ENCODE results near the gene SMURF2.
"Not testable (repeated sequence)": the region's sequence is repeated elsewhere in the genome, so short reads cannot be mapped to it uniquely, and the experiment has no call there.

The SMURF2 gene

DNA sequence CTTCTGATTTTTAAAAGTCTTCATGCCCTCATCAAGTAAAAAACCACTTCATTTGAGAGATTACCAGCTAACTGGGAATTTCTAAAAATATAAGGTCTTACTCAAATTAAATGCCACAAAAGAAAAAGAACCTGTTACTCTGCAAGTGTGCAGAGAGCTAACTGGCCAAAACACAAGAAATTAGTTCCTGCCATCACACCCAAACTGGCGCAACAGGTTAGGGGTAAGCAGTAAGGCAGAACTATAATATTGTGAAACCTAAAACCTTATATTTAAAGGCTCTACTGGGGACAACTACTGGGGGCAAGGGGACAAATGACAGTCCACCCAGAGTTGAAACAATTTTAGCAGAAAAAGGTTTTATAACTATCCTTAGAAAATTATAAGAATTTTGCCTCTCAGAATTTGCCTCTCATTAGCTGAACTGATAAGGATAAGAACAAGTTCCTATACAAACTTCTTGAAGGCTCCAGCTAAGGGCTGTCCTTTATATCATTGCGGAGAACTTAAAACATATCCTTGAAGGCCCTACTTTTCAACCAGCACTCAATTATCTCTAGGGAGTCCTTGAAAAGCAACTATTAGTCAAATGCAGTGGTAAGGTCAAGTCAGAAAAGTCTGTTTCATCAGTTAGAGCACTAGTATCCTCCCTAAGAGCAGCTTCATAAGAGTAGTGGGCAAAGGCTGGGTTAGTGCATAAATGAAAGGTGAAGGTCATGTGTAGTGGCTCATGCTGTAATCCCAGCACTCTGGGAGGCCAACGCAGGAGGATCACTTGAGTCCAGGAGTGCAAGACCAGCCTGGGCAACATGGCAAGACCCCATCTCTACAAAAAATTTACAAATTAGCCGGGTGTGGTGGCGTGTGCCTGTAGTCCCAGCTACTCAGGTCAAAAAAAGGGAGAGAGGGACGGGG is 31.5 kb downstream of the SMURF2 start:
- DNase-seq (ENCODE audit: low read depth) = no peak

DNA sequence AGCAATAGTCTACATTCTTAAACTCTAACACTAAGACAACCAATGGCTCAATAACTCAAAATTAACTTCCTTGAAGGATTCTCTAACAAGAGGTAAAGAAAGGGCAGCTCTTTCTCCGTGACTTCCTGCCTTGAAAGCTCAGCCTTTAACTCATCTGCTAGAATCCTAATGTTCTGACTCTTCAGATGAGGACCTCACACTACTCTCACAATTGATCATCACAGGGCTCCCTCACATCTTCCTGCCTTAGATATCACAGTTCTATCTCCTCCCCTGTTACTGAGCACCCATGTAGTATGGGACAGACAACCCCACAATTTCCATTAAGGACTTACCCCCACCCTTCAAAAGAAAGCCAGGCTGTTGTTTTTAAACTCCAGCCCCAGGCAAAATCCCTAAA is 33.5 kb downstream of the SMURF2 start:
- DNase-seq (ENCODE audit: low read depth) = no peak

DNA sequence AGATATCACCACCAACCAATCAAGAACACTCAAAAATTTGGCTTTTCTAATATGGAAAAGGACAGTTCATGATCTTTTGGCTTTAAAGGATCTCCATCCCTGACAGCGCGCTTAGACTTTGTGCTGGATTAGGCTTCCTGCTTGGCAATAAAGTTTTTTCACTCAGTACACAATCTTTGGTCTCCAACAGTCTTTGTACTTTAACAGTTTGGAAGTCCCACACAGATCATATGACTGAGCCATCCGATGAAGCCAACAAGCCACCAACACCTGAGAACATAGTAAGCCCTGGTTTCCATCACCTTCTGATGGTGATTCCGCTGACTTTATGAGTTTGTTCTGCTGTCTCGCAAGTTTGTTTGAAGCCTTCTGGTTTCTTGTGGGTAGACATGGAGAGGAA is 34.3 kb downstream of the SMURF2 start:
- no peak for DNase-seq (ENCODE audit: low read depth)

DNA sequence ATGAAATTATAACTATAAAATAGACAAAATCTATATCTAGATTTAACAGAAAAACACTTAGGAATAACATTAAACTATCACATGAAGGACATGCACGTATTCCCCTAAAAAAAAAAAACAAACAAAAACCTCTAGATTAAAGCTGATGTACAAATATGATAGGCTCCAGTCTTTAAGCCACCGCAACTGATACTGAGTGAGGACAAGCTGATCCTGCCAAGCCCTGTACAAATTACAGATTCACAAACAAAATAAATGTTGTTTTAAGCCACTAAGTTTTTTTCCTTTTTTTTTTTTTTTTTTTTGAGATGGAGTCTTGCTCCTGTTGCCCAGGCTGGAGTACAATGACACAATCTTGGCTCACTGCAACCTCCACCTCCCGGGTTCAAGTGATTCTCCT is 35.3 kb downstream of the SMURF2 start:
- no peak for DNase-seq (ENCODE audit: low read depth)

DNA sequence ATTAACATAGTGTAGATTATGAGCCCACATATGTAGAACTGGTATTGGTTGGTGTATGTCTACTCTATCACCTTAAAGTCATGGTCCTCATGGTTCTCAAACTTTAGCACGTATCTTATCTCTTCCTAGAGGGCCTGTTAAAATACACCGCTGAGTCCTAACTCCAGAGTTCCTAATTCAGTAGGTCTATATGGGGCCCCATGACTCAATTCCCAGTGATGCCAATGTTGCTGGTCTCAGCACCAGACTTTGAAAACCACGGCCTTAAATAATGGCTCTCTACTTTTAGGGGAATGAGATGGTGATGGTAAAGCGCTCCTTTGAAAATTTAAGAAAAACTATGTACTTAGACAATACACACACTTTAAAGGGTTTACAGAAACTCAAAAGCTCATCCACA is 36.6 kb downstream of the SMURF2 start:
- no peak for DNase-seq (ENCODE audit: low read depth)

DNA sequence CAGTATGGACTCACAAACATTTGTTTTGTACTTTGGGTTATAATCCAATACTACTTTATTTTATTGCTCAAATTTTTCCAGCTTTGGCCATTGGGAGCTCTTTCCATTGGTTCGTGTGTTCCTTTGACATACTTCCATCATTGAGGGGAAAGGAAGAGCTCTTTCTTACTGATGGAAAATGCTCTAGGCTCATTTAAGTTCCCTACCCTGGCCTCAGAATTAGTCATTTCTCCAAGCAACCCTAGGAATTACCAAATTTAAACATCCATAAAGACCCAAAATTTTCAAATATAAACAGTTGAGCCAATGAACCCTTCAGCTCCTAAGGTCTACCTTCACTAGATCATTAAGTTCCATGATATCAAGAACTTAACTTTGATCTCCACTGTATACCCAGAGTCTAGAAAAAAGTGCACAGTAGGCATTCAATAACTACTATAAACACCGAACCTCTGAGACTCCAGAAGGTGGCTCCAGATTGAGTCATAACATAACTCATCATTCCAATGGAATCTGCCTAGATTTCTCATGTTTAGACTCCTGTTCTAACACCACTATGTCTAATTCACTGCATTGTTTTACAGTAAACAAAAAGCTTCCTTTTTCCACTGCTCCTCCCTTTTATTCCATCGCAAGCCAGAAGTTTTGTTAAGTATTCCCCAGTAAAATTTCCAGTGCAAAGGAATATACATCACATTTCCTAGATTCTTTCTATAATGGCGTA is 39.0 kb downstream of the SMURF2 start:
- DNase-seq (ENCODE audit: low read depth) = no peak

DNA sequence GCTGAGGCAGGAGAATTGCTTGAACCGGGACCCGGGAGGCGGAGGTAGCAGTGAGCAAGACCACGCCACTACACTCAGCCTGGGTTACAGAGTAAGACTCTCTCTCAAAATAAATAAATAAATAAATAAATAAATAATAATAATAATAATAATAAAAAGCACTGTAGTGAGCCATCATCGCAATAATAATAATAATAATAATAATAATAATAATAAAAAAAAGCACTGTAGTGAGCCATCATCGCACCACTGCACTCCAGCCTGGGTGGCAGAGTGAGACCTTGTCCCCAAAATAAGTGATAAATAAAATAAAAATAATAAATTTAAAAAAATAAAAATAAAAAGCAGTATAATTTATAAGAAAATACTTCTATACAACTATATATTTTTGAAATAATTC is 40.3 kb downstream of the SMURF2 start:
- no peak for DNase-seq (ENCODE audit: low read depth)

DNA sequence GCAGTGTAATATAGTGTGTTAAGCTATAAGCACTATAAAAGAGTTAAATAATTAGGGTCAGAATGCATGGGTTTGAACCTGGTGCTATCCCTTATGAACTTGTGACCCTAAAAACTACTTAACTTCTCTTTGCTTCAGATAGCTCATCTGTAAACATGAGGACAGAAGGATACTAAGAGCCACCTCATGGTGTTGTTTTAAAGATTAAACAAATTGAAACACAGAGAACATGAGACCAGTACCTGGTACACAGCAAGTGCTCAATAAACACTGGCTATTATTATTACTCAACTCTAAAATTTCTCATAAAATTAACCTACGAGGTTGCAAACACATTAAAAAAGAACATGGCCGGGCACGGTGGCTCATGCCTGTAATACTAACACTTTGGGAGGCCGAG is 43.3 kb downstream of the SMURF2 start:
- DNase-seq (ENCODE audit: low read depth) = no peak

DNA sequence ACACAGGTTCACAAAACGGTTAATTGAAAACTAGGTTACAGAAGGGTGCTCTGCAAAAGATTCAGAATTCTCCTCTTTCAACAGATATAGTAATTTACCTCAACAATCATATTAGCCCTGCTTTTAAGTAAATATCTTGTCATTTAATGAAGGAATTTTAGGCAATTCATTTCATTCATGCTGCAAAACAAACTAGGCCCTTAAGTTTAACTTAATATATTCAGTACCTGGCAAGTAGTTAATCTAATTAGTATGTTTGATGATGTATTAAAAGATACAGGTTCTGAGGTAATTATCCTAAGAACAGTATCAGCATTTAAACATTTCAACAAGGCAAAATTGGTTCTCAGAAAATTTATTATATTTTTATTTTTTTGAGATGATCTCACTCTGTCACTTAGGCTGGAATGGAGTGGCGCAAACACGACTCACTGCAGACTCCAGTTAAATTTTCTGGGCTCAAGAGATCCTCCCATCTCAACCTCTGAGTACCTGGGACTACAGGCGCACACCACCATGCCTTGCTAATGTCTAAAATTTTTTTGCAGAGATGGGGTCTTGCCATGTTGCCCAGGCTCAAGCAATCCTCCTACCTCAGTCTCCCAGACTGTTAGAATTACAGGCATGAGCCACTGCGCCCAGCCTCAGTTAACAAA is 44.9 kb downstream of the SMURF2 start:
- DNase-seq (ENCODE audit: low read depth) = no peak

DNA sequence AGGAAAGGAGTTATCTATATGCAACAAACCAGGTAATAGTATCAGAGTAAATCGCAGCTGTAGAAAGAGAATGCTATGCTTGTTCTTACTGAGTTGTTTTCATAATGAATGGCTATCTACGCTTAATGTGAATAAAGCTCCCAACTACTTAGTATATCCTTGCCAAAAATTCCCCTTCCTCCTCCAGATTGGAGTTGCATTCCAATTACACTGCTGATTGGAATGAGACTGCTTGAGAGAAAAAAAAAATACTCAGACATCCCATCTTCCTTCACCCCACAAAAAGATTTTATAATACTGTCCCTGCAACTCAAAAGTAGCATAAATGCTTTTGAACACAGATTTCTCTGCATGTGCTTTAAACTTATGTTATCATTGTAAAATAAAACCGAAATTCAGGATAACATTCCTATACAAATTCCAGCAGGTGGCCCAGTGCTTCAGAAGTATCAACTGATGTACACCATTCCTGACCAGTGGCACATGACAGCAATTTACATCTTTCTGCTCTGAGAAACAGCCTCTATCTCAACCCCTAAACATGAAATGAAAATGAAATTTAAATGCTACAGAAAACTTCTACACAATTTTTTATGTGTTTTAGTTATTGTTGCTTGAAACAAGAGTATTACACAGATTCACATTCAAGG is 47.0 kb downstream of the SMURF2 start:
- no peak for DNase-seq (ENCODE audit: low read depth)

DNA sequence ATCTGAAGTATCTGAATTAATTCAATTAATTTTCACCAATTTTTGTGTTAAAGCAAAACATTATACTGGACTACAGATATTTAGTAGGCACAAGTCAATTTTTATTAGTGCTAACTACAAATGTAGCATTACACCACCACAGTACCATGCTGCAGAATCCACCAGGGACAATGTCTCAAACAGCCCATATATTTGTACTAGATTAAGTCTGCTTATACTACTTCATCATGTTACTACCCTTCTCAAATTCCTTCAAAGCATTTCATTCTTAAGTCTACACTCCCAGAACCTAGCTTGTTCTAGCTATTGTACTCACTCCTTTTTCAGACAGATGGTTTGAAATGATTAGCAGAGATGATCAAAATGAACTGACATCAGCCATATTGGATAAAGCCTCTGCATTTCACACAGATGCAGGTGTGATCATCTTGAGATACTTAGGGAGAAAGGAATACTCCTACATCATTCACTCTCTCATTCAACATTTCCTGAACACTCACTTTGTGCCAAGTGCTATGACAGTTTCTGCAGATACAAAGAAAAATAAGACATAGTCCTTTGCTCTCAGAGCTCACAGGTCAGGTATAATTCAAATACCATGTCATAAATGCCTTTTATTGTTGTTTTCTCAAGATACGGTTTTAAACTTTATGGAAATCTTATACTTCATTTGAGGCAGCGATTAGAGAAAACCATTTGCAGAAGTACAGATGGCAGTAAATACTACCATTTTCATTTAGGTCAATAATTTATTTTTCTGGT is 47.7 kb downstream of the SMURF2 start:
- no peak for DNase-seq (ENCODE audit: low read depth)

DNA sequence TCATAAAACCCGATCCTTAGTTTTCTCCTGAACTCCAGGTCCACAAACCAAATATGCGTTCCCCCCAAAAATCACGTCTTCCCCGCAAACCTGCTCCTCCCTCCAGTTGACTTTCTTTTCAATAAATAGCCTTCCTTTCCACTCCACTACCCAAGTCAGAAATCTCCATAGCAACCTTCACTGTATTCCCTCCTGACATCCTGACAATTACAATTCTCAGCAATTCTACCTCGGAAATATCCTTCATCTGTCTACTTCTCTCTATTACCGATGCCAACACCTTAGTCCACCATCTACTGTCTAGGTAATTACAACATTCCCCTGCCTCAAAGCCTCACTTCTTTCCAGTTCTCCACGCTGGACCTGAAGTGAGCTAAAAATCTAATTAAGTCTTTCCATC is 50.7 kb downstream of the SMURF2 start:
- DNase-seq (ENCODE audit: low read depth) = no peak

DNA sequence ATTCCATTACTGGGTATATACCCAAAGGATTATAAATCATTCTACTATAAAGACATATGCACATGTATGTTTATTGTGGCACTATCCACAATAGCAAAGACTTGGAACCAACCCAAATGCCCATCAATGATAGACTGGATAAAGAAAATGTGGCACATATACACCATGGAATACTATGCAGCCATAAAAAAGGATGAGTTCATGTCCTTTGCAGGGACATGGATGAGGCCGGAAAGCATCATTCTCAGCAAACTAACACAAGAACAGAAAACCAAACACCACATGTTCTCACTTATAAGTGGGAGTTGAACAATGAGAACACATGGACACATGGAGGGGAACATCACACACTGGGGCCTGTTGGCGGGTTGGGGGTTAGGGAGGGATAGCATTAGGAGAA is 51.9 kb downstream of the SMURF2 start:
- DNase-seq (ENCODE audit: low read depth) = not testable (repeated sequence)

DNA sequence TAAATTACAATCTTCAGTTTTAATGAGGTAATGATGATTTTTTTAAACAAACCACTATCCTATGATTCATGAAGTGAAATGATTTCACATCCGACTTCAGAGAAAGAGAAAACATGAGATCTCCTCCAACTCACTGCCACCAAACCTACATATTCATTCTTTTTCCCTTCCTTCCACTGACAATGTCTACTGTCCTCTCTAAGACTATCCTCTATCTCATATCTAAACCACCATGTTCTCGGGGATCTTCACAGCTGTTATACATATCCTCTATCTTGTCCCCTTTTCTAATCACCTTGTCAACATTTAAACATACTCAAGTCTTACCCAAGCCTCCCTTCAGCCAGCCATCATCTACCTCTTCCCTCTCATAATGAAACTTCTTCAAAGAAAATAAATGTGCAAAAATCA is 53.5 kb downstream of the SMURF2 start:
- no peak for DNase-seq (ENCODE audit: low read depth)

DNA sequence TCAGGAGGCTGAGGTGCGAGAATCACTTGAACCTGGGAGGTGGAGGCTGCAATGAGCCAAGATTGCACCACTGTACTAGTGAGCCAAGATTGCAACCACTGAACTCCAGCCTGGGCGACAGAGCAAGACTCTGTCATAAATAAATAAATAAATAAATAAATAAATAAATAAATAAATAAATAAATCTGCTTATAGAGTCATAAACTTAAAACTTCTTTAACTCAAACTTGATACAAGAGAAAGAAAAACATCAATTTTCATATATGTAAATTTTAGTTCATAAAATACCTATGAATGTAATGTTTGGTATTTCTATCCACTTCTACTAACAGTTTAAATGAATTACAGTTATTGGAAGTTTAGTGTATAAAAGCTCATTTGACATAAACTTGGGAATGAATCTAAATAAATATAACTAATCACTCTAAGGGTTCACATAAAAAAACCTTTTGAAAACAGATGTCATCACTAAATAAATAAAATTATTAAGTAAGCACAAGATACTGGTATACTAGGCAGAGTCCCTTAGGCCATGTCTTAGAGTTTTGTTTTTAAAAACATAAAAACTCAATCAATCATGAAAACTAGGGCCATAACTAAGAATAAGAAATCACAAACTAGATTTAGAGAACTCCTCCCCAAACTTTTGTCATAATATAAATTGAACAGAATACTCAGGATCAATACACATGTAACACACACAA is 54.1 kb downstream of the SMURF2 start:
- DNase-seq (ENCODE audit: low read depth) = no peak

DNA sequence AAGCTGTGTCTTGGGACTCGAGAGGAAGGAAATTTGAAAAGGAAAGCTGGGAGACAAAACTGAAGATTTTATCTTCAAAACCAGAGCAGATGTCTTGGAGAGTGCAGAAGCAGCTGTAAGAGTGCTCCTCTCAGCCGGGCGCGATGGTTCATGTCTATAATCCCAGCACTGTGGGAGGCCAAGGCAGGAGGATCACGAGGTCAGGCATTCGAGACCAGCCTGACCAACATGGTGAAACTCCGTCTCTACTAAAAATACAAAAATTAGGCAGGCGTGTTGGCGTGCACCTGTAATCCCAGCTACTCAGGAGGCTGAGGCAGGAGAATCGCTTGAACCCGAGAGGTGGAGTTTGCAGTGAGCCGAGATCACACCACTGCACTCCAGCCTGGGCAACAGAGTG is 57.6 kb downstream of the SMURF2 start:
- not testable (repeated sequence) for DNase-seq (ENCODE audit: low read depth)

DNA sequence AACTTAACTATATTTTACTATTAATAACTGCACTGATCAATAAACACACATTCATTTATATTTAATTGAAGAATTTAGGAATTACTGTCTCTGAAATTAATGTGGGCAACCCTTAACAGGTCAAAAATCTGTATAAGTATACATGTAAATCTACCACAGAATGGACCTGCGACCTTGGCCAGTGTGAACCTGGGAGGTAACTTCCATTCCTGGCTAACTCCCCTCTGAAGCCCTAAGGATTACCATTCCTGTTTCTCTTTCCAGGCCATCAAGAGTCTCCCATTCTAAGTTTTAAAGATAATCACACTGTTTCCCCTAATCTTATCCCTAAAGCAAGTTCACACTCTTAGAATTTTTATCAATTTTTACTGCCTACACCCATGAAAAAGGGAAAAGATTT is 58.1 kb downstream of the SMURF2 start:
- no peak for DNase-seq (ENCODE audit: low read depth)

DNA sequence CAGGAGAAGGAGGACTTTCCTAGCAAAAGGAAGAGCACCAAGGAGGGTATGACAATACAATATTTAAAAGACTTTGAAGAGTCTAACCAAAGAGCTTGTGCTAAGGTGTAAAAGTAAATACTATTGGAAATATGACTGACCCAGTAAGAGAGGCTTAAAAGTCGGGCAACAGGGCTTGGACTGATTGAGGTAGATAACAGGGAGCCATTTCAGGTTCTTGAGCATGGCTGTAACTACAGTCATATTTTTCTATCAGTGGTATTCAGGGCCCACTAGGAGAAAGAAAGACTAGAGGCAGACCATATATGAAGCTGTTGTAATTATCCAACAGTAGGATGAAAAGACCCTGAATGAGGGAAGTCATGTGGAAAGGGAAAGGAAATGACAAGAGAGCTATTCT is 62.3 kb downstream of the SMURF2 start:
- DNase-seq (ENCODE audit: low read depth) = no peak

DNA sequence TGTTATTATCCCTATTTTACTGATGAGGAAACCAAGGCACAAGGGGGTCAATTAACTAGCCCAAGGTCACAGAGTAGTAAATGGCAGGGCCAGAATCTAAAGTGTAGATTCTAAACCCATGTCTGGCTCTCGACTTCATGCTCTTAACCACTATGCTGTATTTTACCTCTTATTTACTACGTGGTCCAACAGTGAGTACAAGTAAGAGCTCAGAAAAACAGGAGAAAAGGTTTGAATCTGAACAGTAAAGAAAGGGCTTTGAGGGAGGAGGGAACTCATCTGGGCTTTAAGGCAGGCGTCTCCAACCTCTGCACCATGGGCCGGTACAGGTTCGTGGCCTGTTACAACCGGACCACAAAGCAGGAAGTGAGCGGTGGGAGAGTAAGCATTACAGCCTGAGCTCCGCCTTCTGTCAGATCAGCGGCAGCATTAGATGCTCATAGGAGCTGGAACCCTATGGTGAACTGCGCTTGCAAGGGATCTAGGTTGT is 62.9 kb downstream of the SMURF2 start:
- peak; percentile 37 for DNase-seq (ENCODE audit: low read depth)

DNA sequence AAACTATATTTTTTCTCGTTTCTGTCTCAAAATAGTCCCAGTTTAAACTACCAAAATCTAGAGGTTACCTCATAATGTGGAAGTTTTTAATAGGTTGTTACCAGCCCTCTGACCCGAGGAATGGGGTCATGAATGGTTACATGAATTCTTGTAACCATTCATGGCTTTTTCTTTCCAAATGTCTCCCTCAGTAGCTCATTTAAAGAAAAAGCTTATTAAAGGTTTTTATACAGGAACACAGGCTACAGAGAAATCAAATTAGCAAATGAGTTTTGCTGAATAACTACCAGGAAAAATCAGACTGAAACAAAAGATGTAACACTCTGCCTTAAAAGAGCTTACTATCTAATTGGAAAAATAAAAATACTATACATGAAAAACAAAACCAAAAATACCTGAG is 63.4 kb downstream of the SMURF2 start:
- no peak for DNase-seq (ENCODE audit: low read depth)

DNA sequence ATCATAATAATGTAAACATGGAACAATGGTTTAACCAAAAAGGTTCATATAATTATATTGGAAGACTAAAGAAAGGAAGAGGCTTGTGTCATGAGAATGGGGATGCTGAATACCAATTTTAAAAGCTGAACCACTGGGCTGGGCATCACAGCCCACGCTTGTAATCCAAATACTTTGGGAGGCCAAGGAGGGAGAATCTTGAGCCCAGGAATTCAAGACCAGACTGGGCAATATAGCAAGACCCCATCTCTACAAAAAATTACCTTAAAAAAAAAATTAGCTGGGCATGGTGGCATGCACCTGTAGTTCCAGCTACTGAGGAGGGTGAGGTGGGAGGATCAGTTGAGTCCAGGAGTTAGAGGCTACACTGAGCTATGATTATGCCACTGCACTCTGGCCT is 65.1 kb downstream of the SMURF2 start:
- no peak for DNase-seq (ENCODE audit: low read depth)

Measured in stimulated activated CD8-positive, alpha-beta memory T cell treated with anti-CD3 and anti-CD28 coated beads, Interleukin-4, amount 100 ng/mL, for 24 hours (primary cell).